Measurements from ENCODE around the gene TBCC. TPM values are rescaled to one million over a fixed set of nuclear protein-coding genes. Genes with fewer than 3 reads are reported as not detected.

The TBCC gene
- total and polyA plus RNA-seq, 7 donors: 13.1 to 41.3 (median 19.1) TPM

DNA sequence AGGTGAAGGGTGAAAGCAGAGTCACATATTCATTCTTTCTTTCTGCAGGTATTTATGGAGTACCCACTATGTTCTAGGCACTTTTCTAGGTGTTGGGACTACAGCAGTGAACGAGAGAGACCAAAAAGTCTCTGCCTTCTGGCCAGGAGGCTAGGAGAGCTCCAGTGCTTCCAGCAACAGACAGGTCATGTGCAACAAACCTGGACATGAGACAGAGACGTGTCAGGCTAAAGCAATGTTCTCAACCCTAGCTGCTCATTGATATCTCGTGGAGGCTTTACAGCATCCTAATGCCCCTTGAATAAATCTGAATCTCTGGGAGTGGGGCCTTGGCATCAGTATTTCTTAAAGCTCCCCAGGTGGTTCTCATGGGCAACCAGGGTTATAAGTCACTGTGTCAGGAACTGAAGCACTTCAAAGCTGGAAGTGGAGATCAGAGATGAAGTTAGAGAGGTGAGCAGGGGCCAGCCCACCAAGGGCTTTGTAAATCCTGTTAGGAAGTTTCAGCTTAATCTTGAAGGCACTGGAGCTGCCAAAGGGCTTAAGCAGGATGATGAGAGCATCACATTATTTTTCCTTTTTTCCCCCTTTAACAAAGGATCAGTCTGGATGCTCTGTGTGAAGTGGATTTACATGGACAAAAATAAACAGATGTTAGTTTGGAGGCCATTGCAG, 13.0 kb upstream of the TBCC start:
- intact Hi-C loops (cut with DNase I): no loop called here
- H3K4me1 ChIP-seq: peaks cover 4% of the 10 kb centered on the region
- ATAC-seq: peak in 3 of 4 donors; percentile 42 to 80 (median 70)

DNA sequence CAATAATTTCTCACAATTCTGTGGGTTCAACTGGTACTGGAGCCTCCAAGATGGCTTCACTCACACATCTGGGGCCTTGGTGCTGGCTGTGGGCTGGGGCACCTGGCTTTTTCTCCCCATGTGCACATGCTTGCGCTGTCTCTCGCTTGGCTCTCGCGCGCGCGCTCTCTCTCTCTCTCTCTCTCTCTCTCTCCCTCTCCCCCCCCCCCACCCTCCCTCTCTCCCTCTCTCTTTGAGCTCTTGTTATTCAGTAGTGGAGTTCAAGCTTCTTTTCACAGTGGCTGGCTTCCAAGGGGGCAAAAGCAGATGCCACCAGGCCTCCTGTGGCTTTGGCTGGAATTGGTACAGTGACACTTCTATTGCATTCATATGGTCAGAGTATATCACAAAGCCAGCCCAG, 10.8 kb upstream of the TBCC start:
- no peak overlapping the region for H3K27ac ChIP-seq
- intact Hi-C loops (cut with DNase I): no loop called here
- DNase-seq (no peak), ATAC-seq (no peak)
- no peaks in the 10 kb centered on the region for H3K27me3 ChIP-seq (ENCODE audit: insufficient read depth in 3 of 3, low read length in 2 of 3)
- 61 to 87% (median 85%) methylated on average over 7 of the region's 7 CpGs for WGBS, 3 donors
- peaks cover 9% of the 10 kb centered on the region for H3K4me1 ChIP-seq
- H3K36me3 ChIP-seq (ENCODE audit: insufficient read depth in 1 of 2, low read depth in 1 of 2): no peaks in the 10 kb centered on the region
- H3K9me3 ChIP-seq: no peaks in the 10 kb centered on the region
- no peak overlapping the region for H3K4me3 ChIP-seq
- TF ChIP-seq, protein P1, sequence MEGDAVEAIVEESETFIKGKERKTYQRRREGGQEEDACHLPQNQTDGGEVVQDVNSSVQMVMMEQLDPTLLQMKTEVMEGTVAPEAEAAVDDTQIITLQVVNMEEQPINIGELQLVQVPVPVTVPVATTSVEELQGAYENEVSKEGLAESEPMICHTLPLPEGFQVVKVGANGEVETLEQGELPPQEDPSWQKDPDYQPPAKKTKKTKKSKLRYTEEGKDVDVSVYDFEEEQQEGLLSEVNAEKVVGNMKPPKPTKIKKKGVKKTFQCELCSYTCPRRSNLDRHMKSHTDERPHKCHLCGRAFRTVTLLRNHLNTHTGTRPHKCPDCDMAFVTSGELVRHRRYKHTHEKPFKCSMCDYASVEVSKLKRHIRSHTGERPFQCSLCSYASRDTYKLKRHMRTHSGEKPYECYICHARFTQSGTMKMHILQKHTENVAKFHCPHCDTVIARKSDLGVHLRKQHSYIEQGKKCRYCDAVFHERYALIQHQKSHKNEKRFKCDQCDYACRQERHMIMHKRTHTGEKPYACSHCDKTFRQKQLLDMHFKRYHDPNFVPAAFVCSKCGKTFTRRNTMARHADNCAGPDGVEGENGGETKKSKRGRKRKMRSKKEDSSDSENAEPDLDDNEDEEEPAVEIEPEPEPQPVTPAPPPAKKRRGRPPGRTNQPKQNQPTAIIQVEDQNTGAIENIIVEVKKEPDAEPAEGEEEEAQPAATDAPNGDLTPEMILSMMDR (IDR thresholded peaks at IDR 0.05): no peak

More for the DNA sequence above, 13.0 kb upstream of the TBCC start:
- no peak for DNase-seq
- Histone ChIP-seq H3K4me3 (no peak overlapping the region), H3K9me3 (no peaks in the 10 kb centered on the region), H3K36me3 (ENCODE audit: insufficient read depth in 1 of 2, low read depth in 1 of 2) (no peaks in the 10 kb centered on the region), H3K27ac (no peak overlapping the region), H3K27me3 (ENCODE audit: insufficient read depth in 3 of 3, low read length in 2 of 3) (no peaks in the 10 kb centered on the region)
- TF ChIP-seq, protein P1 (IDR thresholded peaks at IDR 0.05): no peak
- 43 to 79% (median 48%) methylated on average over 3 of the region's 3 CpGs for WGBS, 3 donors

DNA sequence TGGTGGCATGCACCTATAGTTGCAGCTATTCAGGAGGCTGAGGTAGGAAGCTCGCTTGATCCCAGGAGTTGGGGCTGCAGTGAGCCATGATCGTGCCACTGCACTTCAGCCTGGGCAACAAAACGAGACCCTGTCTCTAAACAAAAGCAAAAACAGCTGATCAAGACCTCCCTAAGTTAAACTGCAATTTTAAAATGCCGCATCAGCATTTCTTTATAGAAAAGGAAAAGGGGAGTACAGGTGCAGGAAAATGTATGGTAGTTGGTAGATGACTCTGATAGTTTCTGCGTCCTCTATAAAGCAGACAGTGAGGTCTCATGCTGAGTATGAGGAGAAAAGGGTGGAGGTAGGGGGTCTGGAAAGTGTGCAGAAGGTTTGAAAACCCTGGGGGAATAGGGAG, 8.9 kb upstream of the TBCC start:
- TF ChIP-seq, protein P1 (IDR thresholded peaks at IDR 0.05): no peak
- ATAC-seq (no peak), DNase-seq (no peak)
- no peak overlapping the region for H3K4me3 ChIP-seq
- H3K27ac ChIP-seq: no peak overlapping the region
- H3K36me3 ChIP-seq (ENCODE audit: insufficient read depth in 1 of 2, low read depth in 1 of 2): no peaks in the 10 kb centered on the region
- no peaks in the 10 kb centered on the region for H3K9me3 ChIP-seq
- WGBS, 3 donors: 94 to 97% (median 95%) methylated on average over 5 of the region's 5 CpGs
- peaks cover 5% of the 10 kb centered on the region for H3K4me1 ChIP-seq
- no peaks in the 10 kb centered on the region for H3K27me3 ChIP-seq (ENCODE audit: insufficient read depth in 3 of 3, low read length in 2 of 3)
- intact Hi-C loops (cut with DNase I): no loop called here

DNA sequence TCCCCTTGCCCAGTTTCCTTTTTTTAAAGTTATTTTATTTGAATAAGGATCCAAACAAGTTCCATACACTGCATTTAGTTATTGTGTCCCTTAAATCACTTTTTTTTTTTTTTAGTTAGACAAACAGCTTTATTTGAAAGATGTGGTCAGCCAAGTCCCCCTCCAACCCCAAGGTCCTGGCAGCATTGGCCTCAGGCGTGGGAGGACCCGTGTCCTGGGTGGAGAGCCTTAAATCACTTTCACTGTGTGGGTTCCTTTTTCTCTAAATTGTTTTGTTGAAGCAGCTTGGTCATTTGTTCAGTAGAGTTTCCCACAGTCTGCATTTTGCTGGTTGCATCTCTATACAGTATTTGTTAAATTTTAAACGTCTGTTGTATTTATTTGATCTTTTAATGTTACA, 5.2 kb upstream of the TBCC start:
- intact Hi-C loops (cut with DNase I): no loop called here
- Histone ChIP-seq H3K9me3 (no peaks in the 10 kb centered on the region), H3K4me1 (peaks cover 19% of the 10 kb centered on the region), H3K27ac (no peak overlapping the region), H3K36me3 (ENCODE audit: insufficient read depth in 1 of 2, low read depth in 1 of 2) (no peaks in the 10 kb centered on the region), H3K27me3 (ENCODE audit: insufficient read depth in 3 of 3, low read length in 2 of 3) (no peaks in the 10 kb centered on the region), H3K4me3 (no peak overlapping the region)
- no peak for ATAC-seq
- no peak for DNase-seq
- 82 to 85% (median 83%) methylated on average over 3 of the region's 3 CpGs for WGBS, 3 donors
- TF ChIP-seq, protein P1 (IDR thresholded peaks at IDR 0.05): no peak
